Liver (tissue), 9 donors: Measurements from ENCODE around the gene MTERF4. TPM values are rescaled to one million over a fixed set of nuclear protein-coding genes. Genes with fewer than 3 reads are reported as not detected.

ENCODE experiments used
- DNase-seq: peaks from one replicate; pipeline ENCODE4 v3.0.0-alpha.2; 2017; ENCODE audit warnings: low spot score
- H3K27ac ChIP-seq, 2 donors: one replicate each; pipeline ENCODE4 v1.7.0; 2013; ENCODE audit warnings: inconsistent platforms in 2 of 2, low read length in 2 of 2, control low read depth in 1 of 2, low read depth in 1 of 2, mild to moderate bottlenecking in 1 of 2
- H3K27me3 ChIP-seq, 4 donors: one replicate each; pipeline versions ENCODE4 v1.6.1 to v1.7.0; 2013; ENCODE audit warnings: low read length in 3 of 4, inconsistent platforms in 1 of 4, mild to moderate bottlenecking in 1 of 4, moderate library complexity in 1 of 4; ENCODE audit not compliant: control insufficient read depth in 4 of 4, insufficient read depth in 4 of 4
- H3K36me3 ChIP-seq, 4 donors: one replicate each; pipeline versions ENCODE4 v1.6.1 to v1.7.0; 2013; ENCODE audit warnings: low read length in 3 of 4, mild to moderate bottlenecking in 3 of 4, low read depth in 1 of 4, moderate library complexity in 1 of 4; ENCODE audit not compliant: control insufficient read depth in 4 of 4, insufficient read depth in 3 of 4
- H3K4me1 ChIP-seq, 4 donors: one replicate each; pipeline versions ENCODE4 v1.6.1 to v1.7.0; 2013; ENCODE audit warnings: low read length in 3 of 4, mild to moderate bottlenecking in 3 of 4, moderate library complexity in 1 of 4; ENCODE audit not compliant: control insufficient read depth in 4 of 4, insufficient read depth in 4 of 4
- H3K4me3 ChIP-seq, 3 donors: one replicate each; pipeline versions ENCODE4 v1.6.1 to v1.7.0; 2013; ENCODE audit warnings: low read length in 3 of 3, control low read depth in 1 of 3, low read depth in 1 of 3, mild to moderate bottlenecking in 1 of 3
- H3K9ac ChIP-seq, 2 donors: one replicate each; pipeline ENCODE4 v1.7.0; 2013; ENCODE audit warnings: low read length in 2 of 2, mild to moderate bottlenecking in 2 of 2, moderate library complexity in 2 of 2, control low read depth in 1 of 2, low read depth in 1 of 2
- H3K9me3 ChIP-seq, 4 donors: one replicate each; pipeline versions ENCODE4 v1.6.1 to v1.7.0; 2013; ENCODE audit warnings: low read length in 3 of 4; ENCODE audit not compliant: control insufficient read depth in 4 of 4
- ATF3 ChIP-seq: IDR thresholded peaks from 2 replicates; pipeline ENCODE4 v1.6.1; 2016; ENCODE audit warnings: antibody characterized with exemption
- FOXA1 ChIP-seq: IDR thresholded peaks from 2 replicates; pipeline ENCODE4 v1.6.1; 2016; ENCODE audit warnings: antibody characterized with exemption
- FOXA2 ChIP-seq: IDR thresholded peaks from 2 replicates; pipeline ENCODE4 v1.6.1; 2016; ENCODE audit warnings: antibody characterized with exemption
- HNF4G ChIP-seq: IDR thresholded peaks from 2 replicates; pipeline ENCODE4 v1.6.1; 2016; ENCODE audit warnings: antibody characterized with exemption
- JUND ChIP-seq, 2 donors: IDR thresholded peaks; 2 replicates each; pipeline ENCODE4 v1.6.1; 2016; ENCODE audit warnings: antibody characterized with exemption in 2 of 2
- NR2F2 ChIP-seq: IDR thresholded peaks from 2 replicates; pipeline ENCODE4 v1.6.1; 2016; ENCODE audit warnings: antibody characterized with exemption
- RAD21 ChIP-seq, 2 donors: IDR thresholded peaks; 2 replicates each; pipeline ENCODE4 v1.6.1; 2016; ENCODE audit warnings: antibody characterized with exemption in 2 of 2, mild to moderate bottlenecking in 2 of 2
- RXRA ChIP-seq, 2 donors: IDR thresholded peaks; 2 replicates each; pipeline ENCODE4 v1.6.1; 2017 to 2018; ENCODE audit warnings: antibody characterized with exemption in 2 of 2, mild to moderate bottlenecking in 1 of 2
- TAF1 ChIP-seq: conservative IDR thresholded peaks from 2 replicates; pipeline ENCODE4 v1.6.1; 2016; ENCODE audit warnings: antibody characterized with exemption, mild to moderate bottlenecking
- YY1 ChIP-seq: IDR thresholded peaks from 2 replicates; pipeline ENCODE4 v1.6.1; 2016; ENCODE audit warnings: antibody characterized with exemption, mild to moderate bottlenecking
- WGBS: extraction: QIAGEN DNeasy Blood & Tissue Kit; methylation state at CpG from one replicate; pipeline ENCODE4 v1.1.7; 2013; 5-methylcytosine and 5-hydroxymethylcytosine counted together
- polyA plus RNA-seq, 2 donors: library from polyadenylated mRNA; stranded (reverse) in 1 of 2; unstranded in 1 of 2; fragments of 200-250 nt in 1 of 2; fragments of >200 nt in 1 of 2; fragmentation: Nextera tagmentation in 1 of 2; extraction: Ambion mirVana in 1 of 2; gene quantifications; one replicate each; pipeline versions ENCODE4 v1.2.1 to v1.2.3, GENCODE V29; 2013 to 2015
- total RNA-seq, 2 donors: library from RNA; depleted of rRNA; stranded (reverse); fragments of >200 nt; gene quantifications; one replicate each; pipeline ENCODE4 v1.2.3, GENCODE V29; 2014
- TF ChIP-seq, protein P1 (sequence below): IDR thresholded peaks from 2 replicates; pipeline ENCODE4 v1.6.1; 2016; ENCODE audit warnings: antibody characterized with exemption, mild to moderate bottlenecking
- TF ChIP-seq, protein P2 (sequence below): IDR thresholded peaks from 2 replicates; pipeline ENCODE4 v1.6.1; 2016; ENCODE audit warnings: antibody characterized with exemption
- donor health status: healthy.
- donor health status: healthy.
- donor health status: healthy.
- donor health status: healthy.
- donor health status: healthy.

MTERF4 gene
- total and polyA plus RNA-seq, 4 donors, result 13.3 to 36.7 (median 20.3) TPM

- Histone ChIP-seq H3K27ac (no peak overlapping the region), H3K9me3 (no peaks in the 10 kb centered on the region), H3K9ac (no peak overlapping the region), H3K4me3 (no peak overlapping the region), H3K27me3 (no peaks in the 10 kb centered on the region), H3K36me3 (peaks cover 7 to 90% (median 30%) of the 10 kb centered on the region in 4 donors), H3K4me1 (no peaks in the 10 kb centered on the region)
- WGBS, result 86% methylated on average over 26 of the region's 26 CpGs
- no peak for DNase-seq
- TF ChIP-seq FOXA1 (no peak), HNF4G (no peak), RXRA (IDR thresholded peaks at IDR 0.05) (no peak), JUND (IDR thresholded peaks at IDR 0.05) (no peak), ATF3 (no peak), RAD21 (IDR thresholded peaks at IDR 0.05) (no peak), NR2F2 (no peak), FOXA2 (no peak), YY1 (no peak), TAF1 (no peak)
- TF ChIP-seq, protein P1, sequence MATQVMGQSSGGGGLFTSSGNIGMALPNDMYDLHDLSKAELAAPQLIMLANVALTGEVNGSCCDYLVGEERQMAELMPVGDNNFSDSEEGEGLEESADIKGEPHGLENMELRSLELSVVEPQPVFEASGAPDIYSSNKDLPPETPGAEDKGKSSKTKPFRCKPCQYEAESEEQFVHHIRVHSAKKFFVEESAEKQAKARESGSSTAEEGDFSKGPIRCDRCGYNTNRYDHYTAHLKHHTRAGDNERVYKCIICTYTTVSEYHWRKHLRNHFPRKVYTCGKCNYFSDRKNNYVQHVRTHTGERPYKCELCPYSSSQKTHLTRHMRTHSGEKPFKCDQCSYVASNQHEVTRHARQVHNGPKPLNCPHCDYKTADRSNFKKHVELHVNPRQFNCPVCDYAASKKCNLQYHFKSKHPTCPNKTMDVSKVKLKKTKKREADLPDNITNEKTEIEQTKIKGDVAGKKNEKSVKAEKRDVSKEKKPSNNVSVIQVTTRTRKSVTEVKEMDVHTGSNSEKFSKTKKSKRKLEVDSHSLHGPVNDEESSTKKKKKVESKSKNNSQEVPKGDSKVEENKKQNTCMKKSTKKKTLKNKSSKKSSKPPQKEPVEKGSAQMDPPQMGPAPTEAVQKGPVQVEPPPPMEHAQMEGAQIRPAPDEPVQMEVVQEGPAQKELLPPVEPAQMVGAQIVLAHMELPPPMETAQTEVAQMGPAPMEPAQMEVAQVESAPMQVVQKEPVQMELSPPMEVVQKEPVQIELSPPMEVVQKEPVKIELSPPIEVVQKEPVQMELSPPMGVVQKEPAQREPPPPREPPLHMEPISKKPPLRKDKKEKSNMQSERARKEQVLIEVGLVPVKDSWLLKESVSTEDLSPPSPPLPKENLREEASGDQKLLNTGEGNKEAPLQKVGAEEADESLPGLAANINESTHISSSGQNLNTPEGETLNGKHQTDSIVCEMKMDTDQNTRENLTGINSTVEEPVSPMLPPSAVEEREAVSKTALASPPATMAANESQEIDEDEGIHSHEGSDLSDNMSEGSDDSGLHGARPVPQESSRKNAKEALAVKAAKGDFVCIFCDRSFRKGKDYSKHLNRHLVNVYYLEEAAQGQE, result no peak
- TF ChIP-seq, protein P2, sequence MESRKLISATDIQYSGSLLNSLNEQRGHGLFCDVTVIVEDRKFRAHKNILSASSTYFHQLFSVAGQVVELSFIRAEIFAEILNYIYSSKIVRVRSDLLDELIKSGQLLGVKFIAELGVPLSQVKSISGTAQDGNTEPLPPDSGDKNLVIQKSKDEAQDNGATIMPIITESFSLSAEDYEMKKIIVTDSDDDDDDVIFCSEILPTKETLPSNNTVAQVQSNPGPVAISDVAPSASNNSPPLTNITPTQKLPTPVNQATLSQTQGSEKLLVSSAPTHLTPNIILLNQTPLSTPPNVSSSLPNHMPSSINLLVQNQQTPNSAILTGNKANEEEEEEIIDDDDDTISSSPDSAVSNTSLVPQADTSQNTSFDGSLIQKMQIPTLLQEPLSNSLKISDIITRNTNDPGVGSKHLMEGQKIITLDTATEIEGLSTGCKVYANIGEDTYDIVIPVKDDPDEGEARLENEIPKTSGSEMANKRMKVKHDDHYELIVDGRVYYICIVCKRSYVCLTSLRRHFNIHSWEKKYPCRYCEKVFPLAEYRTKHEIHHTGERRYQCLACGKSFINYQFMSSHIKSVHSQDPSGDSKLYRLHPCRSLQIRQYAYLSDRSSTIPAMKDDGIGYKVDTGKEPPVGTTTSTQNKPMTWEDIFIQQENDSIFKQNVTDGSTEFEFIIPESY, result no peak
Observed at GRCh38 chr2:241069821-241070281, 32.2 kb downstream of the MTERF4 start.

GRCh38 chr2:241068942-241069810, 32.9 kb downstream of the MTERF4 start:
- 96% methylated on average over 28 of the region's 28 CpGs for WGBS
- Histone ChIP-seq H3K27ac (no peak overlapping the region), H3K36me3 (peaks cover 7 to 84% (median 28%) of the 10 kb centered on the region in 4 donors), H3K4me3 (no peak overlapping the region), H3K9me3 (no peaks in the 10 kb centered on the region), H3K27me3 (no peaks in the 10 kb centered on the region), H3K9ac (no peak overlapping the region), H3K4me1 (no peaks in the 10 kb centered on the region)
- DNase-seq, result no peak
- TF ChIP-seq FOXA1, result no peak
- TF ChIP-seq HNF4G, result no peak
